ENCODE measurements around the gene VPS8.

The VPS8 gene

GRCh38 chr3:185021256-185021655 lies 209.3 kb downstream of the VPS8 start:
- no peak for DNase-seq

GRCh38 chr3:185024406-185024805 lies 212.4 kb downstream of the VPS8 start:
- no peak for DNase-seq

- no peak for DNase-seq
Measured at GRCh38 chr3:185024966-185025365, 213.0 kb downstream of the VPS8 start.

GRCh38 chr3:185028121-185028520 lies 216.2 kb downstream of the VPS8 start:
- DNase-seq = no peak

GRCh38 chr3:185029086-185029485 lies 217.1 kb downstream of the VPS8 start:
- DNase-seq = no peak

- DNase-seq = no peak
Measured at GRCh38 chr3:185030399-185030798, 218.4 kb downstream of the VPS8 start.

GRCh38 chr3:185030951-185031350 lies 219.0 kb downstream of the VPS8 start:
- no peak for DNase-seq

- DNase-seq = no peak
Measured at GRCh38 chr3:185037801-185038200, 225.8 kb downstream of the VPS8 start.

- no peak for DNase-seq
Measured at GRCh38 chr3:185040425-185040824, 228.5 kb downstream of the VPS8 start.

GRCh38 chr3:185041540-185041939 lies 229.6 kb downstream of the VPS8 start:
- no peak for DNase-seq

GRCh38 chr3:185042312-185043050 lies 230.5 kb downstream of the VPS8 start:
- DNase-seq = no peak

GRCh38 chr3:185046164-185046515 lies 234.2 kb downstream of the VPS8 start:
- DNase-seq = no peak

GRCh38 chr3:185046603-185047002 lies 234.6 kb downstream of the VPS8 start:
- no peak for DNase-seq

- no peak for DNase-seq
Measured at GRCh38 chr3:185049710-185050109, 237.7 kb downstream of the VPS8 start.

GRCh38 chr3:185051801-185052200 lies 239.8 kb downstream of the VPS8 start:
- DNase-seq = no peak

- DNase-seq = no peak
Measured at GRCh38 chr3:185052631-185053030, 240.7 kb downstream of the VPS8 start.

- DNase-seq = no peak
Measured at GRCh38 chr3:185056908-185057307, 244.9 kb downstream of the VPS8 start.

GRCh38 chr3:185057829-185058228 lies 245.9 kb downstream of the VPS8 start:
- no peak for DNase-seq

- DNase-seq = no peak
Measured at GRCh38 chr3:185058796-185059195, 246.8 kb downstream of the VPS8 start.

GRCh38 chr3:185059766-185060165 lies 247.8 kb downstream of the VPS8 start:
- DNase-seq = no peak

- no peak for DNase-seq
Measured at GRCh38 chr3:185060655-185061054, 248.7 kb downstream of the VPS8 start.

- DNase-seq = no peak
Measured at GRCh38 chr3:185062191-185062590, 250.2 kb downstream of the VPS8 start.

GRCh38 chr3:185063431-185063830 lies 251.5 kb downstream of the VPS8 start:
- DNase-seq = no peak

- DNase-seq = no peak
Measured at GRCh38 chr3:185065059-185065458, 253.1 kb downstream of the VPS8 start.

- no peak for DNase-seq
Measured at GRCh38 chr3:185066251-185066650, 254.3 kb downstream of the VPS8 start.
